GM12875 (cell line): ENCODE results near the gene CALM3.

Experiments
- H3K4me3 ChIP-seq: one replicate; pipeline ENCODE4 v1.5.1; 2011; ENCODE audit warnings: low read depth, low read length, control low read depth
- CTCF ChIP-seq: IDR thresholded peaks from 2 replicates; pipeline ENCODE4 v1.5.1; 2011; ENCODE audit warnings: low read depth, mild to moderate bottlenecking, control low read depth, inconsistent platforms, low read length, moderate library complexity, borderline replicate concordance; ENCODE audit not compliant: insufficient read depth

The CALM3 gene

GRCh38 chr19:46630586-46631205 lies 29.6 kb downstream of the CALM3 start:
- no peak overlapping the region for H3K4me3 ChIP-seq
- no peak for TF ChIP-seq CTCF

- TF ChIP-seq CTCF: no peak
- H3K4me3 ChIP-seq: no peak overlapping the region
Observed at GRCh38 chr19:46631481-46631880, 30.4 kb downstream of the CALM3 start.

GRCh38 chr19:46633130-46633529 lies 32.0 kb downstream of the CALM3 start:
- no peak for TF ChIP-seq CTCF
- H3K4me3 ChIP-seq: no peak overlapping the region

- TF ChIP-seq CTCF: no peak
- H3K4me3 ChIP-seq: peak overlapping the region; percentile 21
Observed at GRCh38 chr19:46634045-46634655, 33.0 kb downstream of the CALM3 start.

GRCh38 chr19:46634656-46635218 lies 33.6 kb downstream of the CALM3 start:
- peak overlapping the region; percentile 21 for H3K4me3 ChIP-seq
- TF ChIP-seq CTCF: no peak

- no peak within 1 kb of the TSS for H3K4me3 ChIP-seq
- TF ChIP-seq CTCF: no peak
Observed at GRCh38 chr19:46635920-46636761, 35.0 kb downstream of the CALM3 start, which contains the start of gene GNG8. Gene GNG8 (minus strand): TSS chr19:46636202. CDS start chr19:46634682, 1,520 bp downstream.

GRCh38 chr19:46637224-46637623 lies 36.1 kb downstream of the CALM3 start:
- no peak overlapping the region for H3K4me3 ChIP-seq
- TF ChIP-seq CTCF: no peak
